Thyroid gland (tissue), 4 donors: Measurements from ENCODE around the gene CASP10.

Experiments
- CTCF ChIP-seq, 6 experiments: fragments of 200-600 bp in 3 of 6; fragments of 450-650 bp in 3 of 6; sonication (generic) in 3 of 6; IDR thresholded peaks; one replicate each; pipeline ENCODE4 v1.5.1; 2016 to 2019; ENCODE audit warnings: antibody characterized with exemption in 6 of 6, mild to moderate bottlenecking in 2 of 6, inconsistent platforms in 1 of 6, moderate library complexity in 1 of 6
- POLR2A ChIP-seq, 2 donors: fragments of 450-650 bp; IDR thresholded peaks; one replicate each; pipeline ENCODE4 v1.6.1; 2017; ENCODE audit warnings: antibody characterized with exemption in 2 of 2, mild to moderate bottlenecking in 2 of 2, moderate library complexity in 1 of 2

- TF ChIP-seq CTCF (IDR thresholded peaks at IDR 0.05) (no peak), POLR2A (IDR thresholded peaks at IDR 0.05) (no peak)
These were observed 92.1 kb downstream of the CASP10 start for GRCh38 chr2:201275069-201275468.
